Trophoblast cell (in vitro differentiated cells and primary cell): Measurements from ENCODE around the gene C16orf95.

Source experiments
- DNase-seq, 2 donors: peaks; one replicate each; pipeline ENCODE4 v3.0.0-alpha.2; 2016
- H2AFZ ChIP-seq: 2 replicates; pipeline ENCODE4 v1.6.1; 2013; ENCODE audit warnings: low read length, moderate library complexity, mild to moderate bottlenecking; ENCODE audit not compliant: insufficient read depth, poor library complexity
- H2AK5ac ChIP-seq: 2 replicates; pipeline ENCODE4 v1.6.1; 2013; ENCODE audit warnings: mild to moderate bottlenecking, low read length
- H2BK120ac ChIP-seq: 2 replicates; pipeline ENCODE4 v1.6.1; 2013; ENCODE audit warnings: low read length, mild to moderate bottlenecking, moderate library complexity; ENCODE audit not compliant: insufficient read depth, poor library complexity
- H2BK12ac ChIP-seq: 2 replicates; pipeline ENCODE4 v1.6.1; 2013; ENCODE audit warnings: mild to moderate bottlenecking, low read length, moderate library complexity
- H2BK5ac ChIP-seq: 2 replicates; pipeline ENCODE4 v1.6.1; 2013; ENCODE audit warnings: low read length, low read depth, moderate library complexity, mild to moderate bottlenecking; ENCODE audit not compliant: poor library complexity
- H3K14ac ChIP-seq: 2 replicates; pipeline ENCODE4 v1.6.1; 2013; ENCODE audit warnings: mild to moderate bottlenecking, low read length
- H3K18ac ChIP-seq: 2 replicates; pipeline ENCODE4 v1.6.1; 2013; ENCODE audit warnings: mild to moderate bottlenecking, low read length
- H3K23ac ChIP-seq: 2 replicates; pipeline ENCODE4 v1.6.1; 2013; ENCODE audit warnings: low read length
- H3K27ac ChIP-seq: 2 replicates; pipeline ENCODE4 v1.5.1; 2013; ENCODE audit warnings: low read depth, mild to moderate bottlenecking, inconsistent platforms, low read length, moderate library complexity
- H3K27me3 ChIP-seq: 2 replicates; pipeline ENCODE4 v1.6.1; 2013; ENCODE audit warnings: inconsistent platforms, mild to moderate bottlenecking, low read length, moderate library complexity; ENCODE audit not compliant: insufficient read depth
- H3K36me3 ChIP-seq, 2 experiments: 1 replicate in 1 of 2; 2 replicates in 1 of 2; pipeline ENCODE4 v1.6.1; 2013; ENCODE audit warnings: low read length in 2 of 2, mild to moderate bottlenecking in 2 of 2, moderate library complexity in 1 of 2; ENCODE audit not compliant: insufficient read depth in 2 of 2, control insufficient read depth in 1 of 2
- H3K4ac ChIP-seq: 2 replicates; pipeline ENCODE4 v1.6.1; 2013; ENCODE audit warnings: low read depth, mild to moderate bottlenecking, low read length, moderate library complexity
- H3K4me1 ChIP-seq, 2 experiments: 1 replicate in 1 of 2; 2 replicates in 1 of 2; pipeline ENCODE4 v1.6.1; 2013; ENCODE audit warnings: low read length in 2 of 2, mild to moderate bottlenecking in 2 of 2, moderate library complexity in 1 of 2; ENCODE audit not compliant: insufficient read depth in 2 of 2, control insufficient read depth in 1 of 2
- H3K4me2 ChIP-seq: 2 replicates; pipeline ENCODE4 v1.6.1; 2013; ENCODE audit warnings: inconsistent platforms, mild to moderate bottlenecking, low read length, moderate library complexity
- H3K4me3 ChIP-seq: 2 replicates; pipeline ENCODE4 v1.5.1; 2013; ENCODE audit warnings: mild to moderate bottlenecking, low read depth, low read length, inconsistent platforms
- H3K79me1 ChIP-seq: one replicate; pipeline ENCODE4 v1.6.1; 2013; ENCODE audit warnings: low read length
- H3K79me2 ChIP-seq: 2 replicates; pipeline ENCODE4 v1.6.1; 2013; ENCODE audit warnings: low read length, mild to moderate bottlenecking; ENCODE audit not compliant: control insufficient read depth, insufficient read depth, poor library complexity
- H3K9ac ChIP-seq: 2 replicates; pipeline ENCODE4 v1.6.1; 2013; ENCODE audit warnings: mild to moderate bottlenecking, low read length
- H3K9me3 ChIP-seq: 2 replicates; pipeline ENCODE4 v1.6.1; 2013; ENCODE audit warnings: low read depth, mild to moderate bottlenecking, control low read depth, inconsistent platforms, low read length; ENCODE audit not compliant: insufficient read depth
- H4K12ac ChIP-seq: 2 replicates; pipeline ENCODE4 v1.6.1; 2013; ENCODE audit warnings: low read depth, mild to moderate bottlenecking, low read length, moderate library complexity
- H4K8ac ChIP-seq: 2 replicates; pipeline ENCODE4 v1.6.1; 2013; ENCODE audit warnings: low read depth, mild to moderate bottlenecking, low read length, moderate library complexity
- H4K91ac ChIP-seq: one replicate; pipeline ENCODE4 v1.6.1; 2013; ENCODE audit warnings: low read depth, mild to moderate bottlenecking, low read length, moderate library complexity
- WGBS: extraction: QIAGEN DNeasy Blood & Tissue Kit; methylation state at CpG from one replicate; pipeline ENCODE4 v1.1.7; 2013; ENCODE audit warnings: missing lambda C conversion rate; ENCODE audit not compliant: insufficient read length, insufficient coverage; ENCODE audit errors: extremely low coverage; 5-methylcytosine and 5-hydroxymethylcytosine counted together

The C16orf95 gene

GRCh38 chr16:87291944-87292343 is 25.2 kb downstream of the C16orf95 start:
- H4K8ac ChIP-seq = no peak overlapping the region
- H2BK12ac ChIP-seq = no peak overlapping the region
- H3K23ac ChIP-seq = no peak overlapping the region
- no peak overlapping the region for H3K4ac ChIP-seq
- no peak overlapping the region for H3K18ac ChIP-seq
- H3K27me3 ChIP-seq = no peaks in the 10 kb centered on the region
- H3K9ac ChIP-seq = no peak overlapping the region
- H4K12ac ChIP-seq = no peak overlapping the region
- H3K27ac ChIP-seq = no peak overlapping the region
- H3K79me1 ChIP-seq = no peaks in the 10 kb centered on the region
- H3K9me3 ChIP-seq = peaks cover 8% of the 10 kb centered on the region
- DNase-seq = no peak
- H3K4me3 ChIP-seq = no peak overlapping the region
- H3K4me2 ChIP-seq = no peak overlapping the region
- WGBS = no CpG with 5 or more reads among the region's 6 CpGs
- H3K14ac ChIP-seq = no peak overlapping the region
- no peak overlapping the region for H4K91ac ChIP-seq
- H2AK5ac ChIP-seq = no peak overlapping the region
- H3K4me1 ChIP-seq = no peaks in the 10 kb centered on the region
- H2BK5ac ChIP-seq = no peak overlapping the region
- no peak overlapping the region for H2AFZ ChIP-seq
- no peaks in the 10 kb centered on the region for H3K36me3 ChIP-seq
- H3K79me2 ChIP-seq = no peaks in the 10 kb centered on the region
- no peak overlapping the region for H2BK120ac ChIP-seq

DNA sequence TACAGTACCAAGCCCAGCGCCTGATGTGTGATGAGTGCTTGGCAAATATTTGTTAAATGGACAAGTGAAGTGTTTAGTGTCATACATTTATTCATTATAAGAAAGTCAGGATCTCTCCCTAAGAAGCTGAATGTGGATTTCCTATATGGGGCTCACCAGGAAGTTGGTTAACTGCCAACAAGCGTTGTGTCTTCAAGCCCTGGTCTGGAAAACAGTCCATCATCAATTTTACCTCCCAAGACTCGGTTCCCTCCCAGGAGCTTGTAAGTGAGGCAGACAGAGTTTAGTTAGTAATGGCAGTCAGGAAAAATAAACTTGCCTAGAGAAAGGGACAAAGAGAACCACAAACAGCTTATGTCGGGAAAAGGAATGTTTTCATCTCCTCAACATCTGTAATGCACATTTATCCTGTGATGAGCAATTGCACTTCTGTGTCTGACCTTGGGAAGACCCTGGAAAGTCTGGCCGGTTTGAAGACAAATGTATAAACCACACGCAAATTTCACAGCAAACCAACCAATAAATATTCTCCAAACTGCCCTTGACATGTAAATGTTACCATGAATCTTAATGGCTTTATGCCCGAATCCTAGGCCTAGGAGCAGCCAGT is 28.3 kb downstream of the C16orf95 start:
- H3K4me3 ChIP-seq = no peak overlapping the region
- no peak overlapping the region for H3K14ac ChIP-seq
- no peak overlapping the region for H4K12ac ChIP-seq
- no peak overlapping the region for H2AK5ac ChIP-seq
- no CpG with 5 or more reads among the region's 7 CpGs for WGBS
- no peak overlapping the region for H3K23ac ChIP-seq
- H2BK12ac ChIP-seq = no peak overlapping the region
- DNase-seq = no peak
- no peaks in the 10 kb centered on the region for H3K4me1 ChIP-seq
- H4K91ac ChIP-seq = no peak overlapping the region
- no peaks in the 10 kb centered on the region for H3K27me3 ChIP-seq
- H3K4me2 ChIP-seq = no peak overlapping the region
- H3K18ac ChIP-seq = no peak overlapping the region
- no peak overlapping the region for H3K27ac ChIP-seq
- H2BK5ac ChIP-seq = no peak overlapping the region
- H3K4ac ChIP-seq = no peak overlapping the region
- H3K36me3 ChIP-seq = no peaks in the 10 kb centered on the region
- H3K9ac ChIP-seq = no peak overlapping the region
- peaks cover 10% of the 10 kb centered on the region for H3K9me3 ChIP-seq
- no peak overlapping the region for H4K8ac ChIP-seq
- no peak overlapping the region for H2AFZ ChIP-seq
- H3K79me1 ChIP-seq = no peaks in the 10 kb centered on the region
- no peaks in the 10 kb centered on the region for H3K79me2 ChIP-seq
- no peak overlapping the region for H2BK120ac ChIP-seq

DNA sequence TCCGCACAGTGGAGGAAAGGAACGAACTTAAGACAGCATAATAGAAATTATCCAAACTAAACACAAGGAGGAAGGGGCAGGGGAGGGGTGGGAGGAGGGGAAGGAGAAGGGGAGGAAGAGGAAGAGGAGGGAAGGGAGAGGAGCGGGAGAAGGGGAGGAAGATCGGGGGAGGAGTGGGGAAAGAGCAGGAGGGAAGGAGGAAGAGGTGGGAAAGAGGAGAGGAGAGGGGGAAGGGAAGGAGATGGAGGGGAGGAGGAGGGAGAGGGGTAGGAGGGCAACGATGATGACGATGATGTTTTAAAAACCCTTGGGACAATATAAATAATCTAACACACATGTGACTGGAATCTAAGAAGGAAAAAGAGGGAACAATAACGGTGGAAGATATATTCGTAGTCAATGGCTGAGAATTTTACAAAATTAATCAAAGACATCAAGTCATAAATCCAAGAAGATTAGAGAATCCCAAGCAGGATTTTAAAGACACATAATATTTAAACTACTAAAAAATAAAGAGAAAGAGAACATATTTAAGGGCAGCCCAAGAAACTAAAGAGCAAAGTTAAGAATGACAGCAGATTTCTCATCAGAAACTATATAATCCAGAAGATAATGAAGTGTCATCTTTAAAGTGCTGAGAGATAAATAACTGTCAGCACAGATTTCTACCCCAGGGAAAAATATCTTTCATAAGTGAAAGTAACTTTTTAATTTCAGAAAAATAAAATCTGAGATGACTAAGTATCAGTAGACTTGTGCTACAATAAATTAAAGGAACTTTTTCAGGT is 30.2 kb downstream of the C16orf95 start:
- no peak overlapping the region for H2AK5ac ChIP-seq
- no peak overlapping the region for H2BK5ac ChIP-seq
- no peaks in the 10 kb centered on the region for H3K27me3 ChIP-seq
- DNase-seq = no peak
- H3K4me2 ChIP-seq = no peak overlapping the region
- no peak overlapping the region for H3K9ac ChIP-seq
- H2BK12ac ChIP-seq = no peak overlapping the region
- H2BK120ac ChIP-seq = no peak overlapping the region
- H3K4me3 ChIP-seq = no peak overlapping the region
- H3K14ac ChIP-seq = no peak overlapping the region
- H2AFZ ChIP-seq = no peak overlapping the region
- WGBS = no CpG with 5 or more reads among the region's 8 CpGs
- no peak overlapping the region for H3K27ac ChIP-seq
- H3K4ac ChIP-seq = no peak overlapping the region
- no peak overlapping the region for H3K23ac ChIP-seq
- no peak overlapping the region for H4K12ac ChIP-seq
- no peaks in the 10 kb centered on the region for H3K79me2 ChIP-seq
- H3K79me1 ChIP-seq = no peaks in the 10 kb centered on the region
- no peaks in the 10 kb centered on the region for H3K4me1 ChIP-seq
- H3K36me3 ChIP-seq = no peaks in the 10 kb centered on the region
- no peak overlapping the region for H4K8ac ChIP-seq
- H3K9me3 ChIP-seq = peaks cover 4% of the 10 kb centered on the region
- H4K91ac ChIP-seq = no peak overlapping the region
- H3K18ac ChIP-seq = no peak overlapping the region

- no peak overlapping the region for H3K4ac ChIP-seq
- no peak overlapping the region for H2BK5ac ChIP-seq
Measured at GRCh38 chr16:87284183-87284582, 33.0 kb downstream of the C16orf95 start.

More at GRCh38 chr16:87284183-87284582, 33.0 kb downstream of the C16orf95 start:
- Histone ChIP-seq H3K36me3 (no peaks in the 10 kb centered on the region), H2AK5ac (no peak overlapping the region), H2BK12ac (no peak overlapping the region), H3K18ac (no peak overlapping the region), H3K79me2 (no peaks in the 10 kb centered on the region), H3K4me1 (no peaks in the 10 kb centered on the region), H3K4me2 (no peak overlapping the region), H3K23ac (no peak overlapping the region), H4K12ac (no peak overlapping the region), H4K91ac (no peak overlapping the region), H3K9me3 (peaks cover 2% of the 10 kb centered on the region), H3K27me3 (no peaks in the 10 kb centered on the region), H3K9ac (no peak overlapping the region), H3K4me3 (no peak overlapping the region), H2BK120ac (no peak overlapping the region), H3K27ac (no peak overlapping the region), H4K8ac (no peak overlapping the region), H2AFZ (no peak overlapping the region), H3K79me1 (no peaks in the 10 kb centered on the region), H3K14ac (no peak overlapping the region)
- no peak for DNase-seq
- WGBS = no CpG with 5 or more reads among the region's 2 CpGs
